ENCODE measurements around the gene AGFG1. TPM values are rescaled to one million over a fixed set of nuclear protein-coding genes. Genes with fewer than 3 reads are reported as not detected.
"Not testable (repeated sequence)": the region's sequence is repeated elsewhere in the genome, so short reads cannot be mapped to it uniquely, and the experiment has no call there.

AGFG1 gene
- total RNA-seq, 1 donor = 56.1 TPM

DNA sequence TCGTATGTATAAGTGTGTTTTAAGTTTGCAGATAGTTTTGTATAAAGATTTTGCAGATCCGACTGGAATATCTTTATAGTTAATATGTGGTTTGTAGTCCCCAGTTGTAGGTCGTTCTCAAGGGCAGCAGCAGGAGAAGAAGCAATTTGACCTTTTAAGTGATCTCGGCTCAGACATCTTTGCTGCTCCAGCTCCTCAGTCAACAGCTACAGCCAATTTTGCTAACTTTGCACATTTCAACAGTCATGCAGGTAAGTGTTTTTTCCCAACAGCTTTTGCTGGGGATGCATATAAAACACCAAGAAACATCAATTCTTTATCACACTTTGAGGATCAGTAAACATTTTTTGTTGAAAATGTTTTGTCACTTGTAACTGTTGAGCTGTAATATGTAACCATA, 52.7 kb downstream of the AGFG1 start:
- DNase-seq (ENCODE audit: low read depth) = no peak
- TF ChIP-seq, protein P1, sequence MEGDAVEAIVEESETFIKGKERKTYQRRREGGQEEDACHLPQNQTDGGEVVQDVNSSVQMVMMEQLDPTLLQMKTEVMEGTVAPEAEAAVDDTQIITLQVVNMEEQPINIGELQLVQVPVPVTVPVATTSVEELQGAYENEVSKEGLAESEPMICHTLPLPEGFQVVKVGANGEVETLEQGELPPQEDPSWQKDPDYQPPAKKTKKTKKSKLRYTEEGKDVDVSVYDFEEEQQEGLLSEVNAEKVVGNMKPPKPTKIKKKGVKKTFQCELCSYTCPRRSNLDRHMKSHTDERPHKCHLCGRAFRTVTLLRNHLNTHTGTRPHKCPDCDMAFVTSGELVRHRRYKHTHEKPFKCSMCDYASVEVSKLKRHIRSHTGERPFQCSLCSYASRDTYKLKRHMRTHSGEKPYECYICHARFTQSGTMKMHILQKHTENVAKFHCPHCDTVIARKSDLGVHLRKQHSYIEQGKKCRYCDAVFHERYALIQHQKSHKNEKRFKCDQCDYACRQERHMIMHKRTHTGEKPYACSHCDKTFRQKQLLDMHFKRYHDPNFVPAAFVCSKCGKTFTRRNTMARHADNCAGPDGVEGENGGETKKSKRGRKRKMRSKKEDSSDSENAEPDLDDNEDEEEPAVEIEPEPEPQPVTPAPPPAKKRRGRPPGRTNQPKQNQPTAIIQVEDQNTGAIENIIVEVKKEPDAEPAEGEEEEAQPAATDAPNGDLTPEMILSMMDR (IDR thresholded peaks at IDR 0.05; ENCODE audit: insufficient read depth, low read depth, low read length) = no peak
- no peak overlapping the region for H3K4me3 ChIP-seq (ENCODE audit: low read depth, low read length)

DNA sequence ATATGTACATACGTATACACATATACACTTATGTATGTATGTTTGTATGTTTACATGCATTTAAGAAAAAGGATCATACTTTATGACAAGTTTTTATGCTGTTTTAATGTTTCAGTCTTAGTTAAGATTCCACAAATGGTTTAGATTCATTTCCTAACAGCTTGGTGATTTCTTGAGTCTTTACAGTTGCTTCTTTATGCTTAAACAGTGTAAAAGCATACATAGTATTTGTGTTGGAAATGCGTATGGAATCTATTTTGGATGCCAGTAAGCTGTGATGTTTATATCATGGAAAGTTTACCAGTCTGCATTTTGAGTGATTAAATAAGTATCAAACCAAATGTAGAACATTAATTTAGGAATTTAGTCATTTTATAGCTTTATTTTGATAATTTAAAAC, 55.4 kb downstream of the AGFG1 start:
- DNase-seq (ENCODE audit: low read depth) = no peak
- TF ChIP-seq, protein P1 (IDR thresholded peaks at IDR 0.05; ENCODE audit: insufficient read depth, low read depth, low read length) = no peak
- H3K4me3 ChIP-seq (ENCODE audit: low read depth, low read length) = no peak overlapping the region

DNA sequence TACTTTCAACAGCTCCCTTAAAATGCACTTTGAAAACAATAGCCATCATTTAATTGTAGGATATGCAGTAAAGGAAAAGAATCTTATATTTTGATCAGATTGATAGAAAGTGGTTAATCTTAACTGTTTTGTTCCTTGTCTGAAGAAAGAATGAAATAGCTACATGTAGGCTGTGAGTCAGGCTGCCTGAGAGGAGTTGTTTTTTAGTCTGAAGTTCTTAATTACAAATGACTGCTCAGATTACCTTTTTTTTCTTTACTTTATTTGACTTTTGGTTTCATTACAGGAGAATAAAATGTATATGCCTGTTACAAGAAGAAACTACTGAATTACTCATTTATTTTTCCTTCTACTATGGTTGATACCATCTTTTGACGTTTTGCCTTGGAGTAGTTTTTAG, 56.8 kb downstream of the AGFG1 start:
- DNase-seq (ENCODE audit: low read depth) = no peak
- TF ChIP-seq, protein P1 (IDR thresholded peaks at IDR 0.05; ENCODE audit: insufficient read depth, low read depth, low read length) = no peak
- no peak overlapping the region for H3K4me3 ChIP-seq (ENCODE audit: low read depth, low read length)

DNA sequence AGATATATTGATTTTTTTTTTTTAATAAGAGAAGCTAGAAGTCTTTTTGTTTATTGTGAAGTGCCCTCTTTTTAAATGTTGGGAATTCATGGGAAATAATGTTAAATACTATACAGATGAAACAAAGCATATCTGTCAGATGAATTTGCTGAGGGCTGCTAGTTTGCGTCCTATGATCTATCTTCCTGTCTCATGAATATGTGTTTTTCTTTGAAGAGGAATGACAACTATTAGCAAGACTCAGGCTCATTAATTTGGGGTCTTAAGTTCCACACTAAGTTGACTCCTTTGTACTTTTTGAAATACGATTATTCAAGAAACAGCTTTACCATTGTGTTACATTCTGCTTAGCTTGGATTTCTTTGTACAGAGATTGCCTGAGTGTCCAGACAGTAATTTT, 57.9 kb downstream of the AGFG1 start:
- DNase-seq (ENCODE audit: low read depth) = no peak
- TF ChIP-seq, protein P1 (IDR thresholded peaks at IDR 0.05; ENCODE audit: insufficient read depth, low read depth, low read length) = no peak
- no peak overlapping the region for H3K4me3 ChIP-seq (ENCODE audit: low read depth, low read length)

DNA sequence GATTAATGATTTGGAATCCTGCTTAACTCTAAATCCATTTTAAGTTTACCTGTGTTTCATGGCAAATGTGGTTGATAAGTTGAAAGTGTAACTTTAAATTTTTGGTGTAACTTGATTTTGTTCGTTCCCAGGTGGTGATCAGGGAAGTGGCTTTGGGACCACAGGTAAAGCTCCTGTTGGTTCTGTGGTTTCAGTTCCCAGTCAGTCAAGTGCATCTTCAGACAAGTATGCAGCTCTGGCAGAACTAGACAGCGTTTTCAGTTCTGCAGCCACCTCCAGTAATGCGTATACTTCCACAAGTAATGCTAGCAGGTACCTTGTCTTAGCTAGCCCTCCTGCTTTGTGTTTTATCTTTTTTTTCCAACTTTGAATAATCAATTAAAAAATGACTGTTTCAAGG, 62.8 kb downstream of the AGFG1 start:
- no peak overlapping the region for H3K4me3 ChIP-seq (ENCODE audit: low read depth, low read length)
- no peak for DNase-seq (ENCODE audit: low read depth)
- TF ChIP-seq, protein P1 (IDR thresholded peaks at IDR 0.05; ENCODE audit: insufficient read depth, low read depth, low read length) = no peak

DNA sequence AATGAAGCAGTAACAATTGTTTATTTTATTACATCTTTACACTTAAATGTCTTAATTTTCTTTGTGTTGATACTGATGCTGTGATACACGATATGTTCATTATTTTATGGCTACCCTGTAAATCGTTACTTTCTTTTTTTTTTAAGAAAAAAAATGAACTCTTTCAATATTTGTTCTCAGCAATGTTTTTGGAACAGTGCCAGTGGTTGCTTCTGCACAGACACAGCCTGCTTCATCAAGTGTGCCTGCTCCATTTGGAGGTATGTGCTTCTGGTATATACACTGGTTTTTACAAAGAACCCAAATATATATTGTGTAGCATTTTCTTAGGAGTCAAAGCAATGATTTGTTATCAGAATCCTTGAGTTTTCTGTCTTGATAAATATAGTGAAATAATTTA, 64.5 kb downstream of the AGFG1 start:
- H3K4me3 ChIP-seq (ENCODE audit: low read depth, low read length) = no peak overlapping the region
- no peak for DNase-seq (ENCODE audit: low read depth)
- TF ChIP-seq, protein P1 (IDR thresholded peaks at IDR 0.05; ENCODE audit: insufficient read depth, low read depth, low read length) = no peak

DNA sequence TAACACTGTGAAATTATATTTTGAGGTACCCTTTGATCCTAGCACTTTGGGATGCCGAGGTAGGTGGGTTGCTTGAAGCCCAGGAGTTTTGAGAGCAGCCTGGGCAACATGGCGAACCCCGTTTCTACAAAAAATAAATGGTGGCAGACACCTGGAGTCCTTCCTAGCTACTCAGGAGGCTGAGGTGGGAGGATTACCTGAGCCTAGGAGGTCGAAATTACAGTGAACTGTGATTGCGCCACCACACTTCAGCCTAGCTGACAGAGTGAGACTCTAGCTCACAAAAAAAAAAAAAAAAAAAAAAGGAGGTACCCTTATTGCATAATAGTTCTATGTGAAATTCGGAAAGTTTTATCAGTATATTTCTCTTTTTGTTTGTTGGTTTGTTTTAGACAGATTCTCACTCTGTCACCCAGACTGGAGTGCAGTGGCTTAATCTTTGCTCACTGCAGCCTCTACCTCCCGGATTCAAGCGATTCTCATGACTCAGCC, 67.6 kb downstream of the AGFG1 start:
- no peak overlapping the region for H3K4me3 ChIP-seq (ENCODE audit: low read depth, low read length)
- TF ChIP-seq, protein P1 (IDR thresholded peaks at IDR 0.05; ENCODE audit: insufficient read depth, low read depth, low read length) = no peak
- DNase-seq (ENCODE audit: low read depth) = no peak

DNA sequence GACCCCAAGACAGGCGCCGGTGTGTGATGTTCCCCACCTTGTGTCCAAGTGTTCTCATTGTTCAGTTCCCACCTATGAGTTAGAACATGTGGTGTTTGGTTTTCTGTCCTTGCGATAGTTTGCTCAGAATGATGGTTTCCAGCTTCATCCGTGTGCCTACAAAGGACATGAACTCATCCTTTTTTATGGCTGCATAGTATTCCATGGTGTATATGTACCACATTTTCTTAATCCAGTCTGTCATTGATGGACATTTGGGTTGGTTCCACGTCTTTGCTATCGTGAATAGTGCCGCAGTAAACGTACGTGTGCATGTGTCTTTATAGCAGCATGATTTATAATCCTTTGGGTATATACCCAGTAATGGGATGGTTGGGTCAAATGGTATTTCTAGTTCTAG, 68.4 kb downstream of the AGFG1 start:
- not testable (repeated sequence) for H3K4me3 ChIP-seq (ENCODE audit: low read depth, low read length)

More for the DNA sequence above, 68.4 kb downstream of the AGFG1 start:
- not testable (repeated sequence) for DNase-seq (ENCODE audit: low read depth)
